ENCODE measurements around the gene ZNF771.
A peak's percentile ranks its signal among the peaks of the same experiment; 100 is the strongest.
"Not testable (repeated sequence)": the region's sequence is repeated elsewhere in the genome, so short reads cannot be mapped to it uniquely, and the experiment has no call there.

Gene ZNF771

GRCh38 chr16:30376461-30376902, 30.9 kb upstream of the ZNF771 start:
- no peak for DNase-seq

GRCh38 chr16:30377050-30377811, 30.2 kb upstream of the ZNF771 start:
- no peak for DNase-seq

GRCh38 chr16:30377812-30378235, 29.6 kb upstream of the ZNF771 start:
- peak; percentile 92 to 94 for DNase-seq

GRCh38 chr16:30378236-30379157, 28.9 kb upstream of the ZNF771 start:
- DNase-seq, result peak; percentile 99

- DNase-seq, result no peak
Measured at GRCh38 chr16:30379158-30379783, 28.1 kb upstream of the ZNF771 start.

- no peak for DNase-seq
Measured at GRCh38 chr16:30380072-30380802, 27.2 kb upstream of the ZNF771 start.

- DNase-seq, result no peak
Measured at GRCh38 chr16:30380803-30381208, 26.6 kb upstream of the ZNF771 start.

GRCh38 chr16:30381291-30382041, 25.9 kb upstream of the ZNF771 start:
- DNase-seq, result peak; percentile 12 to 44

- DNase-seq, result peak; percentile 75 to 80
Measured at GRCh38 chr16:30382111-30382881, 25.1 kb upstream of the ZNF771 start, which contains the start of gene SEPTIN1. TSS of gene SEPTIN1 (minus strand) at chr16:30382561. CDS start at chr16:30382542, 19 bp downstream.

GRCh38 chr16:30383521-30383920, 23.9 kb upstream of the ZNF771 start:
- no peak for DNase-seq

- DNase-seq, result no peak
Measured at GRCh38 chr16:30394592-30395154, 12.7 kb upstream of the ZNF771 start.

GRCh38 chr16:30395155-30395991, 12.0 kb upstream of the ZNF771 start, which contains the start of gene ZNF48:
TSS of gene ZNF48 (plus strand) at chr16:30395420. CDS start at chr16:30395795, 375 bp downstream.
- peak; percentile 58 to 70 for DNase-seq

GRCh38 chr16:30395992-30396585, 11.3 kb upstream of the ZNF771 start:
- DNase-seq, result no peak

- not testable (repeated sequence) for DNase-seq
Measured at GRCh38 chr16:30396627-30397026, 10.8 kb upstream of the ZNF771 start.

GRCh38 chr16:30397056-30397455, 10.3 kb upstream of the ZNF771 start:
- DNase-seq, result no peak

- no peak for DNase-seq
Measured at GRCh38 chr16:30397776-30398660, 9.4 kb upstream of the ZNF771 start.

- DNase-seq, result no peak
Measured at GRCh38 chr16:30398661-30399434, 8.6 kb upstream of the ZNF771 start.
